Measurements from ENCODE around the gene RAMP2.
"Not testable (repeated sequence)": the region's sequence is repeated elsewhere in the genome, so short reads cannot be mapped to it uniquely, and the experiment has no call there.

Gene RAMP2

GRCh38 chr17:42760652-42761581, at the start of gene RAMP2:
Gene RAMP2 (plus strand): TSS chr17:42761227. CDS start chr17:42761262, 35 bp downstream.
- DNase-seq: no peak

- peak; percentile 30 to 74 for DNase-seq
Measured at GRCh38 chr17:42720996-42721583, 39.9 kb upstream of the RAMP2 start.

- no peak for DNase-seq
Measured at GRCh38 chr17:42723636-42724035, 37.4 kb upstream of the RAMP2 start.

GRCh38 chr17:42725143-42725542, 35.9 kb upstream of the RAMP2 start:
- DNase-seq: no peak

GRCh38 chr17:42740699-42741098, 20.3 kb upstream of the RAMP2 start:
- no peak for DNase-seq

GRCh38 chr17:42742916-42743315, 18.1 kb upstream of the RAMP2 start:
- not testable (repeated sequence) for DNase-seq

- no peak for DNase-seq
Measured at GRCh38 chr17:42743595-42744282, 17.3 kb upstream of the RAMP2 start.

- DNase-seq: peak in 1 of 2 donors; percentile 61
Measured at GRCh38 chr17:42744283-42744805, 16.7 kb upstream of the RAMP2 start.

- DNase-seq: peak; percentile 93
Measured at GRCh38 chr17:42744806-42745617, 16.0 kb upstream of the RAMP2 start, which contains the start of gene EZH1. Gene EZH1 (minus strand): TSS chr17:42745040. CDS start chr17:42728941, 16,099 bp downstream.

- DNase-seq: no peak
Measured at GRCh38 chr17:42748202-42748907, 12.7 kb upstream of the RAMP2 start.

- DNase-seq: no peak
Measured at GRCh38 chr17:42748908-42749798, 11.9 kb upstream of the RAMP2 start.

- no peak for DNase-seq
Measured at GRCh38 chr17:42750739-42751344, 10.2 kb upstream of the RAMP2 start.

GRCh38 chr17:42751628-42752027, 9.4 kb upstream of the RAMP2 start:
- DNase-seq: no peak

- no peak for DNase-seq
Measured at GRCh38 chr17:42754782-42755181, 6.2 kb upstream of the RAMP2 start.

- peak in 1 of 2 donors; percentile 35 for DNase-seq
Measured at GRCh38 chr17:42759982-42760651, 910 bp upstream of the RAMP2 start.

GRCh38 chr17:42761638-42762037, 611 bp downstream of the RAMP2 start:
- no peak for DNase-seq

GRCh38 chr17:42766124-42766523, 5.1 kb downstream of the RAMP2 start:
- no peak for DNase-seq

GRCh38 chr17:42767512-42767911, 6.5 kb downstream of the RAMP2 start:
- no peak for DNase-seq

GRCh38 chr17:42768006-42768405, 7.0 kb downstream of the RAMP2 start:
- not testable (repeated sequence) for DNase-seq

All from CD4-positive, alpha-beta T cell treated with Interleukin-4 for 1 hour (primary cell).